Measurements from ENCODE around the gene SNAP91.

SNAP91 gene

DNA sequence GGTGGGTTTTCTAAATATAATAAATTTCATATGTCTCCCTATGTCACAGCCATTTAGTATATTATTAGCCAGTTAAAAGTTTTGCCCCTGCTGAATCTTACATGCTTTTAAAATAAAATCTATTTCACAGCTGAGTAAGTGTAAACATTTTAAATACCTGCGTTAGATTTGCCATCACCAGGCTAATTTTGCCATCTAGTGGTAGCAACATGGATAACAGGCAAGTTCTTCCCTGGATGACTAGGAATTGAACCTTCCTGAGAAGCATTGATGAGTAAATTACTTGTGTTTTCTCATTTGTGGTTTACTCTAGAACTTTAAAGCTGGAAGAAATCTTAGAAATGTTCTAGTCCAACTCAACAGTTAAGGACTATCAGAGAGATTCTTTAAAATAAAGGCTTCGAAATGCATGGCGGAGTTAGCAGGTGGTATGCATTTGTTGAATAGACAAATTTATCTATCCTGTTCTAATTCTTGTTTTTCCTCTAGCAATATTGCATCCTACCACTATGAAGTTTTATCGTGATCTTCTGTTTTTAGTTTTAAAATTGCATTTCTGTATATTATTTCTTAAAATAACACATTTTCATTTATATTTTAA, 193.9 kb downstream of the SNAP91 start:
- H3K27ac ChIP-seq: no peak overlapping the region
- no peak for TF ChIP-seq ZFX (IDR thresholded peaks at IDR 0.05; ENCODE audit: borderline replicate concordance)
- TF ChIP-seq, protein P1, sequence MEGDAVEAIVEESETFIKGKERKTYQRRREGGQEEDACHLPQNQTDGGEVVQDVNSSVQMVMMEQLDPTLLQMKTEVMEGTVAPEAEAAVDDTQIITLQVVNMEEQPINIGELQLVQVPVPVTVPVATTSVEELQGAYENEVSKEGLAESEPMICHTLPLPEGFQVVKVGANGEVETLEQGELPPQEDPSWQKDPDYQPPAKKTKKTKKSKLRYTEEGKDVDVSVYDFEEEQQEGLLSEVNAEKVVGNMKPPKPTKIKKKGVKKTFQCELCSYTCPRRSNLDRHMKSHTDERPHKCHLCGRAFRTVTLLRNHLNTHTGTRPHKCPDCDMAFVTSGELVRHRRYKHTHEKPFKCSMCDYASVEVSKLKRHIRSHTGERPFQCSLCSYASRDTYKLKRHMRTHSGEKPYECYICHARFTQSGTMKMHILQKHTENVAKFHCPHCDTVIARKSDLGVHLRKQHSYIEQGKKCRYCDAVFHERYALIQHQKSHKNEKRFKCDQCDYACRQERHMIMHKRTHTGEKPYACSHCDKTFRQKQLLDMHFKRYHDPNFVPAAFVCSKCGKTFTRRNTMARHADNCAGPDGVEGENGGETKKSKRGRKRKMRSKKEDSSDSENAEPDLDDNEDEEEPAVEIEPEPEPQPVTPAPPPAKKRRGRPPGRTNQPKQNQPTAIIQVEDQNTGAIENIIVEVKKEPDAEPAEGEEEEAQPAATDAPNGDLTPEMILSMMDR (IDR thresholded peaks at IDR 0.05): peak; percentile 81

DNA sequence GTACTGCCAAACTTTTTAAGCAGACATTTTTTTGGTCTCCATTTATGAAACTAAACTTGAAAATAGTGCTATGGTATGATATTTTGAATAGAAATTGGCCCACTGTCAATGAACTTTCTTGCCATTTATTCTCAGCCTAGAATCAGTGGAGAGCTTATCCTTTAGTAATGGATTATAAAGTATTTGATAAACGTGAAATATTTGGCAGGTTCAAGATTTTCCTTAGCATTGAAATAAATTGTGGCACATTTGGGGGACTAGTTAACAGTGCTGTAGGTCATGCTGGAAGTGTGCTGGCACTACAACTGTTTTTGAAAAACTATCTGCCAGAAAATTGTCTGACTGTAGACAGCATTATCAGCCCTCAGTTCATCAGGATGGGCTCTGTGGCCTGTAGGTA, 194.4 kb downstream of the SNAP91 start:
- TF ChIP-seq, protein P1 (IDR thresholded peaks at IDR 0.05): no peak
- no peak for TF ChIP-seq ZFX (IDR thresholded peaks at IDR 0.05; ENCODE audit: borderline replicate concordance)
- H3K27ac ChIP-seq: no peak overlapping the region

DNA sequence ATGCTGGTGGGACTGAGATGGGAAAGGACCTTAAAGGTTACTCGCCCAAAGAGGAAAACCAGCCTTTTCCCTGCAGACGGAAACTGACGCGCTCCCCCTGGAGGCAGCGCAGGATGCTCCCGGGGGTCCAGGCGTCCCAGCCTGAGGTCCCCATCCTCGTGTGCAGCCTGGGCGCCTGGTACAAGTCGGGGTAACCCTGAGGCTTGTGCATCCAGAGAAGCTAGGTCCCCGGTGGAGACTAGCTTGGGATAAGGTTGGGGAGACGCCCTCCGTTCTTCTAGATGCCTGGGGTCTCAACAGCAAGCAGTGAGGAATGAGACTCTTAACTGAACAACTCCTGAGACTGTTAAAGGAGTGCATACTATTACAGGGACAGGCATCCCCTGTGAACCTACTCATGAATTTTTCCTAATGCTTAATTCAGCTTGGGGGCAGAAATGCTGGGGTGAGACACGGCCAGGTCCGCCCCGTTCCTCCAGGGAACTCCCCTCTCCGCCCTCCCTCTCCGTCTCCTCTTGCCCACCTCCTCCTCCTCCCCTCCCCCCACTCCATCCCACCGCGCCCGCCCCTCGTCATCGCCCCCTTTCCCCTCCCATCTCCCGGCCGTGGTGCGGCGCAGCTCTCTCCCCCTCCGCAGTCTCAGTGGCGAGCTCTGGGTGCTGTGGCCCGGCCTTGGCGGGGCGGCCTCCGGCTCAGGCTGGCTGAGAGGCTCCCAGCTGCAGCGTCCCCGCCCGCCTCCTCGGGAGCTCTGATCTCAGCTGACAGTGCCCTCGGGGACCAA, 196.8 kb downstream of the SNAP91 start, which contains the start of gene PRSS35:
Gene PRSS35, plus strand, starts transcription at position 634 of the 781 bp plus-strand sequence. CDS start 10,908 bp downstream, outside the sequence.
- H3K27ac ChIP-seq: no peak within 1 kb of the TSS
- TF ChIP-seq, protein P1 (IDR thresholded peaks at IDR 0.05): peak; percentile 82
- no peak for TF ChIP-seq ZFX (IDR thresholded peaks at IDR 0.05; ENCODE audit: borderline replicate concordance)

DNA sequence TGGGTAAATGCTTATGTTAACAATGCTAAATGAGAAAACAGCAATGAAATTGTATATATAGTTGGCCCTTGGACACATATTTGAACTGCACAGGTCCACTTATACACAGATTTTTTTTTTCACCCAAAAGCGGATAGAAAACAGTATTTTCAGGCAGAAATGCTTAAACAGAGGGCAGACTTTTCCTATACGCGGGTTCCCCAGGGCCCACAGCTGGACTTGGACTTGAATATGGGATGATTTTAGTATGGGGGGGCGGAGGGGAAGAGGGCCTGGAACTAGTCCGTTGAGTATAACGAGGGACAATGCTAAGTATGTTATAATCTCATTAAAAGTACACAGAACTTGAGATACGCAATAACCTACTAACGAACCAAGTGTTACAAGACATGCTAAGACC, 197.6 kb downstream of the SNAP91 start:
- no peak for TF ChIP-seq ZFX (IDR thresholded peaks at IDR 0.05; ENCODE audit: borderline replicate concordance)
- TF ChIP-seq, protein P1 (IDR thresholded peaks at IDR 0.05): no peak
- H3K27ac ChIP-seq: no peak overlapping the region

DNA sequence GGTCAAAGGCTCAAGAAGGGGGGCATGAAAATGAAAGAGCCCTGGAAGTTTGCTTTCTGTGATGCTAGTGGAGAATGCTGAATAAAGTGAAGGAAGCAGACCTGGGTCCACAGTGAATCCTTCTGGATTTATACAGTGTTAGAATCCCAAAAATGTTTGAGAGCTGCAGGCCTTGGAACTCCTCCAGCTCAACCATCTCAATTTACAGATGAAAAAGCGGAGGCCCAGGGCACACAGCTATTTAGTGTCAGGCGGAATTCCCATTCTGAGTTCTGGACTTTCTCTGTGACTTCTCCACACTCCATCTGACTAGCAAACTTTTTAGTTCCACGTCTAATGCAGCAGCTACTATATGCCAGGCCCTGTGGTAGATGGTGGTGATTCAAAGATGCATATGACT, 198.1 kb downstream of the SNAP91 start:
- TF ChIP-seq, protein P1 (IDR thresholded peaks at IDR 0.05): no peak
- no peak for TF ChIP-seq ZFX (IDR thresholded peaks at IDR 0.05; ENCODE audit: borderline replicate concordance)
- no peak overlapping the region for H3K27ac ChIP-seq

DNA sequence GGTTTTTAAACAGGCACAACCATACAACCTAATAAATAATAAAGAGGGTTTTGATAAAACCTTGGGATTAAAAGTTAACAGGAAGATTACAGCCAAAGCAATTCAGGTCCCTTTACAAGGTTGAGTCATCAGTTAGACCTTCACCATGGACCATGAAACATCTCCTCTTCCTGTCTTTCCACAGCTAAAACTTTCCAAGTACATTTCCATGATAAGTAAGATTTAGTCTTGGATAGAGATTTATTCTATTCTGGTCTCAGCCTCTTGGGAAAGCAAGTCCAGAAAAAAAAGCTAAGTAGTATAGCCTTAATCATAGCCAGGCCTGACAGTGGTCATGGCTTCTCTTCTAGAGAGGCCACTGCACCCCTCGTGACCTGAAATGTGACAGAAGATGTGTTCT, 199.5 kb downstream of the SNAP91 start:
- no peak for TF ChIP-seq ZFX (IDR thresholded peaks at IDR 0.05; ENCODE audit: borderline replicate concordance)
- TF ChIP-seq, protein P1 (IDR thresholded peaks at IDR 0.05): no peak
- no peak overlapping the region for H3K27ac ChIP-seq

DNA sequence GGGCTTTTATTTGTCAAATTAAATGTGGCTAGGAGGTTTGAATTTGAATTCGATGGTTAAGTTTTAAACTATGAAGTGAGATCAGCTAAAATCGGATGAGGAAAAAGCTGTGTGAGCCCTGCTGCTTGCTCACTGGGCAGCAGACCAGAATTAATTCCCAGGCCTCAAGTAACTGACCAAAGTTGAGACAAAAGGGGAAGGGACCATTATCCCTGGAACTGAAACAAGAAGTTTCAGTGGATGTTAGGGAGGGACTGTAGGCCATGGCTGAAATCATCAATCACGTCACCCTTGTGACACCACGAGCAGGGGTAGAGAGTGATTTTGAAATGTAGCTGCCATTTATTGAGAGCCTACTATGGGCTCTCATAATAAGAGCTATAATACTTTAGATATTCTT, 203.5 kb downstream of the SNAP91 start:
- no peak overlapping the region for H3K27ac ChIP-seq
- TF ChIP-seq ZFX (IDR thresholded peaks at IDR 0.05; ENCODE audit: borderline replicate concordance): no peak
- TF ChIP-seq, protein P1 (IDR thresholded peaks at IDR 0.05): no peak
